ENCODE data around the gene FAM216B. TPM values are rescaled to one million over a fixed set of nuclear protein-coding genes. Genes with fewer than 3 reads are reported as not detected.

Gene FAM216B
- total RNA-seq, 1 experiment from 2014 or later: not detected

- Histone ChIP-seq H3K4me2 (ENCODE audit: insufficient read depth, insufficient read length, low read length) (no peak overlapping the region), H3K9ac (ENCODE audit: extremely low read depth, insufficient read length, low read length) (no peak overlapping the region), H2BK120ac (ENCODE audit: low read depth, low read length, poor library complexity, severe bottlenecking) (no peak overlapping the region), H4K8ac (replicated peaks; ENCODE audit: insufficient read length, low read depth, low read length) (no peak overlapping the region), H3K79me2 (ENCODE audit: insufficient read depth, low read length) (no peaks in the 10 kb centered on the region), H3K27me3 (ENCODE audit: insufficient read depth, low read length) (no peaks in the 10 kb centered on the region), H3K79me1 (ENCODE audit: insufficient read depth, low read depth, low read length, poor library complexity, severe bottlenecking) (no peaks in the 10 kb centered on the region), H3K56ac (ENCODE audit: insufficient read length, low read depth, low read length) (no peak overlapping the region), H2AFZ (ENCODE audit: low read length) (no peak overlapping the region), H4K5ac (ENCODE audit: insufficient read length, low read depth, low read length) (no peak overlapping the region), H3K27ac (ENCODE audit: insufficient read length, low read depth, low read length) (no peak overlapping the region), H3K9me3 (ENCODE audit: control insufficient read depth, low read depth, low read length) (no peaks in the 10 kb centered on the region), H2BK5ac (ENCODE audit: insufficient read length, low read length) (no peak overlapping the region), H2BK20ac (ENCODE audit: low read depth, low read length, poor library complexity, severe bottlenecking) (no peak overlapping the region), H3K23ac (ENCODE audit: insufficient read length, low read depth, low read length) (no peak overlapping the region), H3K23me2 (ENCODE audit: insufficient read length, low read depth, low read length, poor library complexity, severe bottlenecking) (no peaks in the 10 kb centered on the region), H3K14ac (ENCODE audit: insufficient read depth, low read length) (no peak overlapping the region), H3K4ac (ENCODE audit: low read depth, low read length) (no peak overlapping the region), H2BK15ac (ENCODE audit: low read depth, low read length) (no peak overlapping the region), H2AK5ac (ENCODE audit: insufficient read length, low read length) (no peak overlapping the region), H3T11ph (ENCODE audit: low read length) (no peak overlapping the region), H3K4me1 (ENCODE audit: insufficient read depth, low read length) (peaks cover 4% of the 10 kb centered on the region; the same call in 1 of the 2 replicates), H4K20me1 (ENCODE audit: control insufficient read depth, insufficient read depth, insufficient read length) (no peaks in the 10 kb centered on the region), H4K91ac (ENCODE audit: insufficient read length, low read depth, low read length) (no peak overlapping the region), H3K18ac (ENCODE audit: insufficient read length, low read depth, low read length) (no peak overlapping the region), H2BK12ac (ENCODE audit: insufficient read length, low read depth, low read length) (no peak overlapping the region)
- H3K4me3 Mint-ChIP-seq: no peak overlapping the region
- H3K27ac Mint-ChIP-seq: no peak overlapping the region
- H3K27me3 Mint-ChIP-seq (ENCODE audit: low read depth): no peaks in the 10 kb centered on the region; the same call in 1 of the 2 replicates
- H3K4me1 Mint-ChIP-seq: peaks cover 13 to 16% of the 10 kb centered on the region in 2 experiments
- no peak for DNase-seq
- no peaks in the 10 kb centered on the region for H3K36me3 Mint-ChIP-seq (ENCODE audit: insufficient read depth in 1 of 3, low read depth in 3 of 3)
- TF ChIP-seq CTCF (conservative IDR thresholded peaks at IDR 0.05): no peak
- no CpG with 5 or more reads among the region's 5 CpGs for WGBS (ENCODE audit: extremely low coverage, insufficient read length, low lambda C conversion rate)
- H3K9me3 Mint-ChIP-seq: no peaks in the 10 kb centered on the region
Observed at GRCh38 chr13:42800109-42800643, 18.8 kb downstream of the FAM216B start.

All from H9 (cell line).